ENCODE measurements around the gene UAP1. TPM values are rescaled to one million over a fixed set of nuclear protein-coding genes. Genes with fewer than 3 reads are reported as not detected.
"Not testable (repeated sequence)": the region's sequence is repeated elsewhere in the genome, so short reads cannot be mapped to it uniquely, and the experiment has no call there.

The UAP1 gene
- total RNA-seq, 1 experiment from 2014 or later, result 58.9 TPM

GRCh38 chr1:162585101-162585500, 23.6 kb downstream of the UAP1 start:
- peaks cover 41% of the 10 kb centered on the region; the same call in 1 of the 2 replicates for H3K36me3 ChIP-seq (ENCODE audit: insufficient read depth, low read length)
- H4K20me1 ChIP-seq (ENCODE audit: insufficient read depth, low read depth, low read length), result not testable (repeated sequence)

DNA sequence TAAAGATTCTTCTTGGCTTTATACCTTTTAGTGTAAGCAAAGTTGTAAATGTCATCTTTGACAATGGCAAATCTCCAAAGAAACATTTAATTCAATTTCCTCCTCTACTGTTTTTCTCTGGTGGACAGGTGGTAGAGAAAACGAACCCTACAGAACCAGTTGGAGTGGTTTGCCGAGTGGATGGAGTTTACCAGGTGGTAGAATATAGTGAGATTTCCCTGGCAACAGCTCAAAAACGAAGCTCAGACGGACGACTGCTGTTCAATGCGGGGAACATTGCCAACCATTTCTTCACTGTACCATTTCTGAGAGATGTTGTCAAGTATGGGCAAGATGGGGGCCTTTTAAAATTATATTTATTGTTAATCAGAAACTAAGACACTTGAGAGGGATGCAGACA, 25.8 kb downstream of the UAP1 start:
- DNase-seq, result no peak
- Histone ChIP-seq H2AFZ (ENCODE audit: low read length) (no peak overlapping the region), H3K36me3 (ENCODE audit: insufficient read depth, low read length) (peaks cover 28% of the 10 kb centered on the region; the same call in 1 of the 2 replicates), H3K4me1 (ENCODE audit: low read length) (no peaks in the 10 kb centered on the region), H3K27ac (ENCODE audit: low read length) (no peak overlapping the region), H3K9me3 (ENCODE audit: low read length) (no peaks in the 10 kb centered on the region), H3K9me2 (replicated peaks; ENCODE audit: insufficient read depth, low read length) (no peaks in the 10 kb centered on the region), H3K9ac (ENCODE audit: low read length) (no peak overlapping the region), H3K4me2 (ENCODE audit: low read depth, low read length, poor library complexity, severe bottlenecking) (no peak overlapping the region), H3K79me2 (ENCODE audit: low read length) (peaks cover 6% of the 10 kb centered on the region; the same call in 1 of the 2 replicates), H4K20me1 (ENCODE audit: insufficient read depth, low read depth, low read length) (no peaks in the 10 kb centered on the region), H3K4me3 (ENCODE audit: low read length) (no peak overlapping the region), H3K27me3 (ENCODE audit: low read length) (no peaks in the 10 kb centered on the region)

More at GRCh38 chr1:162585101-162585500, 23.6 kb downstream of the UAP1 start:
- H3K9me2 ChIP-seq (replicated peaks; ENCODE audit: insufficient read depth, low read length); DNase-seq; H2AFZ ChIP-seq (ENCODE audit: low read length); H3K9ac ChIP-seq (ENCODE audit: low read length); H3K79me2 ChIP-seq (ENCODE audit: low read length); H3K4me2 ChIP-seq (ENCODE audit: low read depth, low read length, poor library complexity, severe bottlenecking); H3K4me3 ChIP-seq (ENCODE audit: low read length); H3K27ac ChIP-seq (ENCODE audit: low read length); H3K4me1 ChIP-seq (ENCODE audit: low read length); H3K9me3 ChIP-seq (ENCODE audit: low read length); H3K27me3 ChIP-seq (ENCODE audit: low read length): not testable (repeated sequence)

- Histone ChIP-seq H3K4me2 (ENCODE audit: low read depth, low read length, poor library complexity, severe bottlenecking) (no peak overlapping the region), H3K9me2 (replicated peaks; ENCODE audit: insufficient read depth, low read length) (no peaks in the 10 kb centered on the region), H3K9me3 (ENCODE audit: low read length) (no peaks in the 10 kb centered on the region), H3K4me3 (ENCODE audit: low read length) (no peak overlapping the region), H3K27me3 (ENCODE audit: low read length) (no peaks in the 10 kb centered on the region), H3K4me1 (ENCODE audit: low read length) (no peaks in the 10 kb centered on the region), H3K79me2 (ENCODE audit: low read length) (peaks cover 6% of the 10 kb centered on the region; the same call in 1 of the 2 replicates), H3K36me3 (ENCODE audit: insufficient read depth, low read length) (peaks cover 31% of the 10 kb centered on the region; the same call in 1 of the 2 replicates), H4K20me1 (ENCODE audit: insufficient read depth, low read depth, low read length) (no peaks in the 10 kb centered on the region), H3K27ac (ENCODE audit: low read length) (no peak overlapping the region), H2AFZ (ENCODE audit: low read length) (no peak overlapping the region), H3K9ac (ENCODE audit: low read length) (no peak overlapping the region)
- no peak for DNase-seq
Observed at GRCh38 chr1:162587761-162588260, 26.3 kb downstream of the UAP1 start.

- Histone ChIP-seq H3K36me3 (ENCODE audit: insufficient read depth, low read length) (peaks cover 30% of the 10 kb centered on the region; the same call in 1 of the 2 replicates), H3K9me3 (ENCODE audit: low read length) (no peaks in the 10 kb centered on the region), H2AFZ (ENCODE audit: low read length) (no peak overlapping the region), H3K4me1 (ENCODE audit: low read length) (no peaks in the 10 kb centered on the region), H3K9ac (ENCODE audit: low read length) (no peak overlapping the region), H3K79me2 (ENCODE audit: low read length) (peaks cover 6% of the 10 kb centered on the region; the same call in 1 of the 2 replicates), H3K4me3 (ENCODE audit: low read length) (no peak overlapping the region), H3K9me2 (replicated peaks; ENCODE audit: insufficient read depth, low read length) (no peaks in the 10 kb centered on the region), H3K27ac (ENCODE audit: low read length) (no peak overlapping the region), H3K27me3 (ENCODE audit: low read length) (no peaks in the 10 kb centered on the region), H3K4me2 (ENCODE audit: low read depth, low read length, poor library complexity, severe bottlenecking) (no peak overlapping the region), H4K20me1 (ENCODE audit: insufficient read depth, low read depth, low read length) (no peaks in the 10 kb centered on the region)
- no peak for DNase-seq
Observed at GRCh38 chr1:162590101-162590500, 28.6 kb downstream of the UAP1 start.

DNA sequence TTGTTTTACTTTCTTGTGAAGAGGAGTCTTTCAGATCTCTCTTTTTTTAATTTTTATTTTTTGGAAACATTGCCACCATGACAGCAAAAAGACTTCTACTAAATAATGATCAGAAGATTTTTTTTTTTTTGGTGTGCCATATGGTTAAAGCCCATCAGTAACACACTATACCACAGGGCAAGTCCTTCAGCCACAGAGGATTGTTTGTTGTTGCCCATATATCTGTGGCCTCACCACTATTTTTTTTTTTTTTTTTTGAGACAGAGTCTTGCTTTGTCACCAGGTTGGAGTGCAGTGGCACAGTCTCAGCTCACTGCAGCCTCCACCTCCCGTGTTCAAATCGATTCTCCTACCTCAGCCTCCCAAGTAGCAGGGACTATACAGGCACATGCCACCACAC, 29.2 kb downstream of the UAP1 start:
- H3K4me1 ChIP-seq (ENCODE audit: low read length), result no peaks in the 10 kb centered on the region
- DNase-seq, result no peak

GRCh38 chr1:162596514-162597170, 35.1 kb downstream of the UAP1 start:
- Histone ChIP-seq H3K27me3 (ENCODE audit: low read length) (no peaks in the 10 kb centered on the region), H4K20me1 (ENCODE audit: insufficient read depth, low read depth, low read length) (no peaks in the 10 kb centered on the region), H3K79me2 (ENCODE audit: low read length) (no peaks in the 10 kb centered on the region), H3K4me2 (ENCODE audit: low read depth, low read length, poor library complexity, severe bottlenecking) (no peak overlapping the region), H2AFZ (ENCODE audit: low read length) (no peak overlapping the region), H3K36me3 (ENCODE audit: insufficient read depth, low read length) (peaks cover 31% of the 10 kb centered on the region; the same call in 1 of the 2 replicates), H3K4me3 (ENCODE audit: low read length) (no peak overlapping the region), H3K9ac (ENCODE audit: low read length) (no peak overlapping the region), H3K27ac (ENCODE audit: low read length) (no peak overlapping the region), H3K9me2 (replicated peaks; ENCODE audit: insufficient read depth, low read length) (no peaks in the 10 kb centered on the region), H3K4me1 (ENCODE audit: low read length) (no peaks in the 10 kb centered on the region), H3K9me3 (ENCODE audit: low read length) (no peaks in the 10 kb centered on the region)
- DNase-seq, result no peak

More for the DNA sequence above, 29.2 kb downstream of the UAP1 start:
- Histone ChIP-seq H3K4me3 (ENCODE audit: low read length) (no peak overlapping the region), H3K36me3 (ENCODE audit: insufficient read depth, low read length) (peaks cover 33% of the 10 kb centered on the region; the same call in 1 of the 2 replicates), H3K4me2 (ENCODE audit: low read depth, low read length, poor library complexity, severe bottlenecking) (no peak overlapping the region), H2AFZ (ENCODE audit: low read length) (no peak overlapping the region), H3K9me2 (replicated peaks; ENCODE audit: insufficient read depth, low read length) (no peaks in the 10 kb centered on the region), H3K9ac (ENCODE audit: low read length) (no peak overlapping the region), H3K79me2 (ENCODE audit: low read length) (peaks cover 6% of the 10 kb centered on the region; the same call in 1 of the 2 replicates), H3K9me3 (ENCODE audit: low read length) (no peaks in the 10 kb centered on the region), H4K20me1 (ENCODE audit: insufficient read depth, low read depth, low read length) (no peaks in the 10 kb centered on the region), H3K27me3 (ENCODE audit: low read length) (no peaks in the 10 kb centered on the region), H3K27ac (ENCODE audit: low read length) (no peak overlapping the region)

- Histone ChIP-seq H3K9ac (ENCODE audit: low read length) (no peak overlapping the region), H4K20me1 (ENCODE audit: insufficient read depth, low read depth, low read length) (no peaks in the 10 kb centered on the region), H3K79me2 (ENCODE audit: low read length) (no peaks in the 10 kb centered on the region), H3K4me1 (ENCODE audit: low read length) (no peaks in the 10 kb centered on the region), H3K4me3 (ENCODE audit: low read length) (no peak overlapping the region), H3K36me3 (ENCODE audit: insufficient read depth, low read length) (peaks cover 39% of the 10 kb centered on the region; the same call in 1 of the 2 replicates), H3K4me2 (ENCODE audit: low read depth, low read length, poor library complexity, severe bottlenecking) (no peak overlapping the region), H3K9me3 (ENCODE audit: low read length) (no peaks in the 10 kb centered on the region), H3K27me3 (ENCODE audit: low read length) (no peaks in the 10 kb centered on the region), H3K27ac (ENCODE audit: low read length) (no peak overlapping the region), H2AFZ (ENCODE audit: low read length) (no peak overlapping the region), H3K9me2 (replicated peaks; ENCODE audit: insufficient read depth, low read length) (no peaks in the 10 kb centered on the region)
- DNase-seq, result no peak
Observed at GRCh38 chr1:162599451-162599850, 37.9 kb downstream of the UAP1 start.

DNA sequence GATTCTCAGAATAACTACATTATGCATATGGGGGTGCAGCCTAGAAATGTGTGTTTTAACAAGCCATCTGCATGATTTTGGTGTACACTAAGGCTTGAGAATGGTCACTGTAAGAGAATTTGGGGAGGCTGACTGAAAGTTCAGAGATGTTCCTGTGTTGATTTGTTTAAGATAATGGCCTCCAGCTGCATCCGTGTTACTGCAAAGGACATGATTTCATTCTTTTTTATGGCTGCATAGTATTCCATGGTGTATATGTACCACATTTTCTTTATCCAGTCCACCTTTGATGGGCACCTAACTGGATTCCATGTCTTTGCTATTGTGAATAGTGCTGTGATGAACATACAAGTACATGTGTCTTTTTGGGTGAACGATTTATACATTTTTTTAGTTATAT, 41.6 kb downstream of the UAP1 start:
- not testable (repeated sequence) for H4K20me1 ChIP-seq (ENCODE audit: insufficient read depth, low read depth, low read length); DNase-seq; H3K27ac ChIP-seq (ENCODE audit: low read length); H3K9ac ChIP-seq (ENCODE audit: low read length); H3K9me3 ChIP-seq (ENCODE audit: low read length); H3K4me2 ChIP-seq (ENCODE audit: low read depth, low read length, poor library complexity, severe bottlenecking); H3K9me2 ChIP-seq (replicated peaks; ENCODE audit: insufficient read depth, low read length); H3K4me1 ChIP-seq (ENCODE audit: low read length); H3K27me3 ChIP-seq (ENCODE audit: low read length); H3K4me3 ChIP-seq (ENCODE audit: low read length); H3K79me2 ChIP-seq (ENCODE audit: low read length); H2AFZ ChIP-seq (ENCODE audit: low read length)
- peaks cover 34% of the 10 kb centered on the region; the same call in 1 of the 2 replicates for H3K36me3 ChIP-seq (ENCODE audit: insufficient read depth, low read length)
